ENCODE data around the gene SUFU. TPM values are rescaled to one million over a fixed set of nuclear protein-coding genes. Genes with fewer than 3 reads are reported as not detected.

Gene SUFU
- total and polyA plus RNA-seq, 4 donors: 1.8 to 3.8 (median 2.9) TPM

- Histone ChIP-seq H3K27me3 (ENCODE audit: control insufficient read depth in 4 of 4, insufficient read depth in 4 of 4, low read length in 3 of 4) (no peaks in the 10 kb centered on the region), H3K9ac (ENCODE audit: low read depth in 1 of 2, low read length in 2 of 2) (no peak overlapping the region), H3K4me3 (ENCODE audit: low read depth in 1 of 3, low read length in 3 of 3) (no peak overlapping the region), H3K4me1 (ENCODE audit: control insufficient read depth in 4 of 4, insufficient read depth in 4 of 4, low read length in 3 of 4) (no peaks in the 10 kb centered on the region), H3K36me3 (ENCODE audit: control insufficient read depth in 4 of 4, insufficient read depth in 3 of 4, low read depth in 1 of 4, low read length in 3 of 4) (peaks cover 35 to 88% (median 64%) of the 10 kb centered on the region in 4 donors), H3K27ac (ENCODE audit: low read depth in 1 of 2, low read length in 2 of 2) (no peak overlapping the region), H3K9me3 (ENCODE audit: control insufficient read depth in 4 of 4, low read length in 3 of 4) (no peaks in the 10 kb centered on the region)
- WGBS: 92% methylated on average over 18 of the region's 18 CpGs
- DNase-seq (ENCODE audit: low spot score): no peak
- TF ChIP-seq EGR1 (IDR thresholded peaks at IDR 0.05; ENCODE audit: low read depth in 2 of 2) (no peak), HNF4G (IDR thresholded peaks at IDR 0.05) (no peak), HNF4A (conservative IDR thresholded peaks at IDR 0.05) (no peak), TAF1 (conservative IDR thresholded peaks at IDR 0.05) (no peak)
- TF ChIP-seq, protein P1, sequence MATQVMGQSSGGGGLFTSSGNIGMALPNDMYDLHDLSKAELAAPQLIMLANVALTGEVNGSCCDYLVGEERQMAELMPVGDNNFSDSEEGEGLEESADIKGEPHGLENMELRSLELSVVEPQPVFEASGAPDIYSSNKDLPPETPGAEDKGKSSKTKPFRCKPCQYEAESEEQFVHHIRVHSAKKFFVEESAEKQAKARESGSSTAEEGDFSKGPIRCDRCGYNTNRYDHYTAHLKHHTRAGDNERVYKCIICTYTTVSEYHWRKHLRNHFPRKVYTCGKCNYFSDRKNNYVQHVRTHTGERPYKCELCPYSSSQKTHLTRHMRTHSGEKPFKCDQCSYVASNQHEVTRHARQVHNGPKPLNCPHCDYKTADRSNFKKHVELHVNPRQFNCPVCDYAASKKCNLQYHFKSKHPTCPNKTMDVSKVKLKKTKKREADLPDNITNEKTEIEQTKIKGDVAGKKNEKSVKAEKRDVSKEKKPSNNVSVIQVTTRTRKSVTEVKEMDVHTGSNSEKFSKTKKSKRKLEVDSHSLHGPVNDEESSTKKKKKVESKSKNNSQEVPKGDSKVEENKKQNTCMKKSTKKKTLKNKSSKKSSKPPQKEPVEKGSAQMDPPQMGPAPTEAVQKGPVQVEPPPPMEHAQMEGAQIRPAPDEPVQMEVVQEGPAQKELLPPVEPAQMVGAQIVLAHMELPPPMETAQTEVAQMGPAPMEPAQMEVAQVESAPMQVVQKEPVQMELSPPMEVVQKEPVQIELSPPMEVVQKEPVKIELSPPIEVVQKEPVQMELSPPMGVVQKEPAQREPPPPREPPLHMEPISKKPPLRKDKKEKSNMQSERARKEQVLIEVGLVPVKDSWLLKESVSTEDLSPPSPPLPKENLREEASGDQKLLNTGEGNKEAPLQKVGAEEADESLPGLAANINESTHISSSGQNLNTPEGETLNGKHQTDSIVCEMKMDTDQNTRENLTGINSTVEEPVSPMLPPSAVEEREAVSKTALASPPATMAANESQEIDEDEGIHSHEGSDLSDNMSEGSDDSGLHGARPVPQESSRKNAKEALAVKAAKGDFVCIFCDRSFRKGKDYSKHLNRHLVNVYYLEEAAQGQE (IDR thresholded peaks at IDR 0.05): no peak
Measured at GRCh38 chr10:102485093-102485784, 18.5 kb upstream of the SUFU start.

- no peaks in the 10 kb centered on the region for H3K27me3 ChIP-seq (ENCODE audit: control insufficient read depth in 4 of 4, insufficient read depth in 4 of 4, low read length in 3 of 4)
- H3K9ac ChIP-seq (ENCODE audit: low read depth in 1 of 2, low read length in 2 of 2): no peak overlapping the region
- H3K9me3 ChIP-seq (ENCODE audit: control insufficient read depth in 4 of 4, low read length in 3 of 4): no peaks in the 10 kb centered on the region
- TF ChIP-seq, protein P2, sequence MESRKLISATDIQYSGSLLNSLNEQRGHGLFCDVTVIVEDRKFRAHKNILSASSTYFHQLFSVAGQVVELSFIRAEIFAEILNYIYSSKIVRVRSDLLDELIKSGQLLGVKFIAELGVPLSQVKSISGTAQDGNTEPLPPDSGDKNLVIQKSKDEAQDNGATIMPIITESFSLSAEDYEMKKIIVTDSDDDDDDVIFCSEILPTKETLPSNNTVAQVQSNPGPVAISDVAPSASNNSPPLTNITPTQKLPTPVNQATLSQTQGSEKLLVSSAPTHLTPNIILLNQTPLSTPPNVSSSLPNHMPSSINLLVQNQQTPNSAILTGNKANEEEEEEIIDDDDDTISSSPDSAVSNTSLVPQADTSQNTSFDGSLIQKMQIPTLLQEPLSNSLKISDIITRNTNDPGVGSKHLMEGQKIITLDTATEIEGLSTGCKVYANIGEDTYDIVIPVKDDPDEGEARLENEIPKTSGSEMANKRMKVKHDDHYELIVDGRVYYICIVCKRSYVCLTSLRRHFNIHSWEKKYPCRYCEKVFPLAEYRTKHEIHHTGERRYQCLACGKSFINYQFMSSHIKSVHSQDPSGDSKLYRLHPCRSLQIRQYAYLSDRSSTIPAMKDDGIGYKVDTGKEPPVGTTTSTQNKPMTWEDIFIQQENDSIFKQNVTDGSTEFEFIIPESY (IDR thresholded peaks at IDR 0.05): no peak
- TF ChIP-seq TAF1 (conservative IDR thresholded peaks at IDR 0.05) (no peak), ATF3 (IDR thresholded peaks at IDR 0.05) (no peak), GABPA (IDR thresholded peaks at IDR 0.05 in 1 of 2, conservative IDR thresholded peaks at IDR 0.05 in 1 of 2) (no peak), CTCF (IDR thresholded peaks at IDR 0.05; ENCODE audit: low read depth, low read length, missing input control) (no peak), YY1 (IDR thresholded peaks at IDR 0.05) (no peak), RAD21 (IDR thresholded peaks at IDR 0.05) (no peak), HNF4A (conservative IDR thresholded peaks at IDR 0.05) (no peak), SP1 (IDR thresholded peaks at IDR 0.05) (no peak), RXRA (IDR thresholded peaks at IDR 0.05) (no peak), HNF4G (IDR thresholded peaks at IDR 0.05) (no peak), FOXA2 (IDR thresholded peaks at IDR 0.05) (no peak), NR2F2 (IDR thresholded peaks at IDR 0.05) (no peak), JUND (IDR thresholded peaks at IDR 0.05) (no peak), FOXA1 (IDR thresholded peaks at IDR 0.05) (no peak), EGR1 (IDR thresholded peaks at IDR 0.05; ENCODE audit: low read depth in 2 of 2) (no peak), MAX (IDR thresholded peaks at IDR 0.05) (no peak)
- TF ChIP-seq, protein P1 (IDR thresholded peaks at IDR 0.05): no peak
- H3K4me3 ChIP-seq (ENCODE audit: low read depth in 1 of 3, low read length in 3 of 3): no peak overlapping the region
- DNase-seq (ENCODE audit: low spot score): no peak
- WGBS: 95% methylated on average over 4 of the region's 4 CpGs
- H3K27ac ChIP-seq (ENCODE audit: low read depth in 1 of 2, low read length in 2 of 2): no peak overlapping the region
- H3K36me3 ChIP-seq (ENCODE audit: control insufficient read depth in 4 of 4, insufficient read depth in 3 of 4, low read depth in 1 of 4, low read length in 3 of 4): peaks cover 18 to 32% (median 22%) of the 10 kb centered on the region in 4 donors
- no peaks in the 10 kb centered on the region for H3K4me1 ChIP-seq (ENCODE audit: control insufficient read depth in 4 of 4, insufficient read depth in 4 of 4, low read length in 3 of 4)
Measured at GRCh38 chr10:102491136-102491535, 12.6 kb upstream of the SUFU start.
